SU-DHL-6 (cell line): Measurements from ENCODE around the gene AGBL4.

Experiments used
- H2AFZ ChIP-seq: fragments of 200-600 bp; sonication (generic); 2 replicates; pipeline ENCODE4 v1.6.1; 2014; ENCODE audit warnings: low read depth, mild to moderate bottlenecking, moderate library complexity, mixed read lengths, antibody characterized with exemption, low read length; ENCODE audit not compliant: severe bottlenecking
- H3F3A ChIP-seq: fragments of 200-600 bp; shearing (Covaris generic); 2 replicates; pipeline ENCODE4 v1.6.0; 2016; ENCODE audit warnings: antibody characterized with exemption, mild to moderate bottlenecking; ENCODE audit not compliant: insufficient read depth
- H3K27ac ChIP-seq: fragments of 200-600 bp; sonication (generic); 2 replicates; pipeline ENCODE4 v1.5.1; 2016; ENCODE audit warnings: low read depth, mild to moderate bottlenecking, low read length, moderate library complexity, mixed read lengths
- H3K27me3 ChIP-seq: fragments of 200-600 bp; sonication (generic), shearing (Covaris generic); 2 replicates; pipeline ENCODE4 v1.6.0; 2014; ENCODE audit warnings: mild to moderate bottlenecking, low read length
- H3K36me3 ChIP-seq: fragments of 200-600 bp; sonication (generic); 2 replicates; pipeline ENCODE4 v1.6.1; 2014; ENCODE audit warnings: mild to moderate bottlenecking, low read length, mixed read lengths
- H3K4me2 ChIP-seq: fragments of 300-600, 200-600 bp; shearing (Covaris generic), sonication (generic); 2 replicates; pipeline ENCODE4 v1.6.0; 2014; ENCODE audit warnings: low read length, low read depth, mild to moderate bottlenecking; ENCODE audit not compliant: poor library complexity, severe bottlenecking
- H3K4me3 ChIP-seq: fragments of 200-600 bp; sonication (generic); 2 replicates; pipeline ENCODE4 v1.5.1; 2014; ENCODE audit warnings: antibody characterized with exemption, low read length, mild to moderate bottlenecking, mixed read lengths; ENCODE audit not compliant: insufficient read depth, poor library complexity, severe bottlenecking
- H3K79me2 ChIP-seq: fragments of 200-600 bp; sonication (generic); 2 replicates; pipeline ENCODE4 v1.6.1; 2014; ENCODE audit warnings: mild to moderate bottlenecking, low read length, moderate library complexity; ENCODE audit not compliant: insufficient read depth
- H3K9ac ChIP-seq: fragments of 200-600 bp; sonication (generic); 2 replicates; pipeline ENCODE4 v1.7.0; 2014; ENCODE audit warnings: mild to moderate bottlenecking, low read length
- H3K9me2 ChIP-seq: fragments of 200-600 bp; sonication (generic); replicated peaks from 2 replicates; pipeline ENCODE4 v1.6.1; 2014; ENCODE audit warnings: low read length; ENCODE audit not compliant: insufficient read depth
- H3K9me3 ChIP-seq: fragments of 200-600 bp; sonication (generic); 2 replicates; pipeline ENCODE4 v1.6.1; 2014; ENCODE audit warnings: low read length, mixed read lengths; ENCODE audit not compliant: insufficient read depth
- H4K20me1 ChIP-seq: fragments of 200-600 bp; sonication (generic); 2 replicates; pipeline ENCODE4 v1.6.1; 2014; ENCODE audit warnings: low read depth, mild to moderate bottlenecking, antibody characterized with exemption, low read length, moderate library complexity, mixed read lengths
- EZH2phosphoT487 ChIP-seq: fragments of 200-600 bp; sonication (generic), shearing (Covaris generic); conservative IDR thresholded peaks from 2 replicates; pipeline ENCODE4 v1.6.1; 2018; ENCODE audit warnings: mild to moderate bottlenecking, antibody characterized with exemption, low read length, moderate library complexity, mixed read lengths
- TF ChIP-seq, protein P1 (sequence below): fragments of 200-600 bp; sonication (generic); IDR thresholded peaks from one replicate; pipeline ENCODE4 v1.5.1; 2017; ENCODE audit warnings: antibody characterized with exemption, mild to moderate bottlenecking, low read length, moderate library complexity; ENCODE audit not compliant: insufficient read depth, poor library complexity, severe bottlenecking

AGBL4 gene

GRCh38 chr1:50023292-50024159 lies at the start of gene AGBL4:
AGBL4 (minus strand) TSS chr1:50023954.
- Histone ChIP-seq H3K9me3 (no peaks in the 10 kb centered on the region), H3K36me3 (no peaks in the 10 kb centered on the region), H3K79me2 (no peaks in the 10 kb centered on the region), H4K20me1 (no peaks in the 10 kb centered on the region), H3K4me3 (no peak within 1 kb of the TSS), H3K27ac (no peak within 1 kb of the TSS), H2AFZ (no peak within 1 kb of the TSS), H3K9me2 (no peaks in the 10 kb centered on the region), H3K9ac (no peak within 1 kb of the TSS), H3K4me2 (no peak within 1 kb of the TSS), H3F3A (no peaks in the 10 kb centered on the region), H3K27me3 (no peaks in the 10 kb centered on the region)
- TF ChIP-seq, protein P1, sequence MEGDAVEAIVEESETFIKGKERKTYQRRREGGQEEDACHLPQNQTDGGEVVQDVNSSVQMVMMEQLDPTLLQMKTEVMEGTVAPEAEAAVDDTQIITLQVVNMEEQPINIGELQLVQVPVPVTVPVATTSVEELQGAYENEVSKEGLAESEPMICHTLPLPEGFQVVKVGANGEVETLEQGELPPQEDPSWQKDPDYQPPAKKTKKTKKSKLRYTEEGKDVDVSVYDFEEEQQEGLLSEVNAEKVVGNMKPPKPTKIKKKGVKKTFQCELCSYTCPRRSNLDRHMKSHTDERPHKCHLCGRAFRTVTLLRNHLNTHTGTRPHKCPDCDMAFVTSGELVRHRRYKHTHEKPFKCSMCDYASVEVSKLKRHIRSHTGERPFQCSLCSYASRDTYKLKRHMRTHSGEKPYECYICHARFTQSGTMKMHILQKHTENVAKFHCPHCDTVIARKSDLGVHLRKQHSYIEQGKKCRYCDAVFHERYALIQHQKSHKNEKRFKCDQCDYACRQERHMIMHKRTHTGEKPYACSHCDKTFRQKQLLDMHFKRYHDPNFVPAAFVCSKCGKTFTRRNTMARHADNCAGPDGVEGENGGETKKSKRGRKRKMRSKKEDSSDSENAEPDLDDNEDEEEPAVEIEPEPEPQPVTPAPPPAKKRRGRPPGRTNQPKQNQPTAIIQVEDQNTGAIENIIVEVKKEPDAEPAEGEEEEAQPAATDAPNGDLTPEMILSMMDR, result no peak
- TF ChIP-seq EZH2phosphoT487, result no peak

GRCh38 chr1:50066806-50067205 lies 43.1 kb upstream of the AGBL4 start:
- Histone ChIP-seq H3K9me2 (no peaks in the 10 kb centered on the region), H4K20me1 (no peaks in the 10 kb centered on the region), H3K4me2 (no peak overlapping the region), H2AFZ (no peak overlapping the region), H3K9me3 (no peaks in the 10 kb centered on the region), H3F3A (no peaks in the 10 kb centered on the region), H3K9ac (no peak overlapping the region), H3K36me3 (no peaks in the 10 kb centered on the region), H3K27me3 (no peaks in the 10 kb centered on the region), H3K4me3 (no peak overlapping the region), H3K79me2 (no peaks in the 10 kb centered on the region), H3K27ac (no peak overlapping the region)
- TF ChIP-seq, protein P1, result no peak
- no peak for TF ChIP-seq EZH2phosphoT487

GRCh38 chr1:50060279-50060678 lies 36.5 kb upstream of the AGBL4 start:
- H3K27ac ChIP-seq, result no peak overlapping the region
- no peak overlapping the region for H3K4me3 ChIP-seq
- H3F3A ChIP-seq, result no peaks in the 10 kb centered on the region
- no peaks in the 10 kb centered on the region for H4K20me1 ChIP-seq
- H3K9ac ChIP-seq, result no peak overlapping the region
- H3K79me2 ChIP-seq, result no peaks in the 10 kb centered on the region
- H3K27me3 ChIP-seq, result no peaks in the 10 kb centered on the region
- H3K4me2 ChIP-seq, result no peak overlapping the region
- H3K36me3 ChIP-seq, result no peaks in the 10 kb centered on the region
- H3K9me2 ChIP-seq, result no peaks in the 10 kb centered on the region
- H3K9me3 ChIP-seq, result no peaks in the 10 kb centered on the region
- no peak overlapping the region for H2AFZ ChIP-seq
- TF ChIP-seq, protein P1, result no peak
- TF ChIP-seq EZH2phosphoT487, result no peak
